Fibroblast of lung (primary cell): ENCODE data around the gene SLC27A5. TPM values are rescaled to one million over a fixed set of nuclear protein-coding genes. Genes with fewer than 3 reads are reported as not detected.
"Not testable (repeated sequence)": the region's sequence is repeated elsewhere in the genome, so short reads cannot be mapped to it uniquely, and the experiment has no call there.

Experiments
- DNase-seq, 2 donors: peaks; one replicate each; pipeline versions ENCODE4 v3.0.0 to v3.0.0-alpha.2; 2010; ENCODE audit warnings: low read depth in 2 of 2
- H2AFZ ChIP-seq: 2 replicates; pipeline ENCODE4 v1.5.1; 2012; ENCODE audit warnings: low read length, control low read depth, inconsistent platforms
- H3K27ac ChIP-seq: 2 replicates; pipeline ENCODE4 v1.5.1; 2011; ENCODE audit warnings: low read length, control low read depth; ENCODE audit not compliant: insufficient read depth
- H3K27me3 ChIP-seq: 2 replicates; pipeline ENCODE4 v1.5.1; 2011; ENCODE audit warnings: mild to moderate bottlenecking, low read length; ENCODE audit not compliant: control insufficient read depth, insufficient read depth
- H3K36me3 ChIP-seq: 2 replicates; pipeline ENCODE4 v1.5.1; 2011; ENCODE audit warnings: low read length; ENCODE audit not compliant: control insufficient read depth, insufficient read depth
- H3K4me1 ChIP-seq: 2 replicates; pipeline ENCODE4 v1.5.1; 2011; ENCODE audit warnings: low read length; ENCODE audit not compliant: control insufficient read depth, insufficient read depth; ENCODE audit errors: extremely low read depth
- H3K4me2 ChIP-seq: 2 replicates; pipeline ENCODE4 v1.5.1; 2011; ENCODE audit warnings: low read length, control low read depth; ENCODE audit not compliant: insufficient read depth; ENCODE audit errors: extremely low read depth
- H3K4me3 ChIP-seq, 4 experiments: fragments of 200-600 bp in 1 of 4; sonication (generic) in 1 of 4; replicated peaks in 1 of 4; 2 replicates each; pipeline ENCODE4 v1.5.1; 2011 to 2016; ENCODE audit warnings: low read length in 4 of 4, low read depth in 3 of 4, mild to moderate bottlenecking in 3 of 4, control low read depth in 2 of 4, inconsistent platforms in 1 of 4, mixed read lengths in 1 of 4; ENCODE audit not compliant: insufficient read depth in 1 of 4; ENCODE audit errors: control extremely low read depth in 1 of 4
- H3K79me2 ChIP-seq: 2 replicates; pipeline ENCODE4 v1.5.1; 2012; ENCODE audit warnings: mild to moderate bottlenecking, low read length, inconsistent platforms; ENCODE audit not compliant: control insufficient read depth, insufficient read depth
- H3K9ac ChIP-seq: 2 replicates; pipeline ENCODE4 v1.5.1; 2011; ENCODE audit warnings: mild to moderate bottlenecking, low read length, control low read depth; ENCODE audit not compliant: insufficient read depth
- H3K9me3 ChIP-seq: 2 replicates; pipeline ENCODE4 v1.5.1; 2012; ENCODE audit warnings: low read depth, low read length; ENCODE audit not compliant: control insufficient read depth, insufficient read depth
- H4K20me1 ChIP-seq: 2 replicates; pipeline ENCODE4 v1.5.1; 2011; ENCODE audit warnings: low read length; ENCODE audit not compliant: control insufficient read depth, insufficient read depth; ENCODE audit errors: extremely low read depth
- CTCF ChIP-seq, 2 donors: IDR thresholded peaks in 1 of 2; conservative IDR thresholded peaks in 1 of 2; 1 replicate in 1 of 2; 2 replicates in 1 of 2; pipeline ENCODE4 v1.5.1; 2011 to 2012; ENCODE audit warnings: low read length in 2 of 2, control low read depth in 1 of 2, inconsistent platforms in 1 of 2, low read depth in 1 of 2, mild to moderate bottlenecking in 1 of 2
- EZH2 ChIP-seq: IDR thresholded peaks from 2 replicates; pipeline ENCODE4 v1.5.1; 2012; ENCODE audit warnings: low read length, control low read depth, mild to moderate bottlenecking; ENCODE audit errors: missing control alignments
- polyA plus RNA-seq, 2 donors: library from polyadenylated mRNA; depleted of rRNA in 1 of 2; stranded (reverse) in 1 of 2; unstranded in 1 of 2; fragments of >200 nt; gene quantifications; 2 replicates each; pipeline ENCODE4 v1.2.1, GENCODE V29; 2011 to 2012; ENCODE audit warnings: missing spikeins in 1 of 2
- total RNA-seq: library from RNA; depleted of rRNA; stranded (reverse); fragments of >200 nt; gene quantifications from 2 replicates; pipeline ENCODE4 v1.2.1, GENCODE V29; 2014

SLC27A5 gene
- total and polyA plus RNA-seq, 2 donors (not counting 1 experiment from before 2014, with no cell fraction given), result 5.2 to 10.1 TPM

GRCh38 chr19:58473775-58474174 lies 38.0 kb downstream of the SLC27A5 start:
- Histone ChIP-seq H3K36me3 (peaks cover 17% of the 10 kb centered on the region), H2AFZ (no peak overlapping the region), H3K4me2 (no peak overlapping the region), H3K79me2 (peaks cover 2% of the 10 kb centered on the region), H3K4me3 (no peak overlapping the region), H3K9ac (no peak overlapping the region), H3K27me3 (no peaks in the 10 kb centered on the region), H3K9me3 (no peaks in the 10 kb centered on the region), H3K27ac (no peak overlapping the region), H4K20me1 (no peaks in the 10 kb centered on the region), H3K4me1 (peaks cover 18% of the 10 kb centered on the region)
- no peak for DNase-seq
- TF ChIP-seq CTCF (conservative IDR thresholded peaks at IDR 0.05 in 1 of 2, IDR thresholded peaks at IDR 0.05 in 1 of 2; ENCODE audit: low read depth in 1 of 2, low read length in 2 of 2), result no peak
- TF ChIP-seq EZH2, result no peak

- H3K9ac ChIP-seq, result no peak overlapping the region
- TF ChIP-seq CTCF (conservative IDR thresholded peaks at IDR 0.05 in 1 of 2, IDR thresholded peaks at IDR 0.05 in 1 of 2; ENCODE audit: low read depth in 1 of 2, low read length in 2 of 2), result no peak
- H3K36me3 ChIP-seq, result peaks cover 17% of the 10 kb centered on the region
- peaks cover 18% of the 10 kb centered on the region for H3K4me1 ChIP-seq
- H3K9me3 ChIP-seq, result no peaks in the 10 kb centered on the region
- H3K27me3 ChIP-seq, result no peaks in the 10 kb centered on the region
- no peak for DNase-seq
- H3K79me2 ChIP-seq, result peaks cover 16% of the 10 kb centered on the region
- H3K27ac ChIP-seq, result no peak overlapping the region
- H2AFZ ChIP-seq, result no peak overlapping the region
- no peak overlapping the region for H3K4me2 ChIP-seq
- H3K4me3 ChIP-seq, result no peak overlapping the region
- no peaks in the 10 kb centered on the region for H4K20me1 ChIP-seq
These were observed 40.1 kb downstream of the SLC27A5 start for GRCh38 chr19:58471736-58472135.

- Histone ChIP-seq H3K79me2 (peaks cover 16% of the 10 kb centered on the region), H3K36me3 (peaks cover 17% of the 10 kb centered on the region), H3K4me1 (peaks cover 13% of the 10 kb centered on the region)
- not testable (repeated sequence) for DNase-seq, H3K9me3 ChIP-seq, H3K27ac ChIP-seq, H3K9ac ChIP-seq, H2AFZ ChIP-seq, H3K4me2 ChIP-seq, H3K4me3 ChIP-seq, H3K27me3 ChIP-seq, H4K20me1 ChIP-seq
These were observed 40.8 kb downstream of the SLC27A5 start for GRCh38 chr19:58470837-58471543.
